ENCODE results near the gene CEMIP2. TPM values are rescaled to one million over a fixed set of nuclear protein-coding genes. Genes with fewer than 3 reads are reported as not detected.

Gene CEMIP2
- total and polyA plus RNA-seq, 8 donors, result 12.4 to 218 (median 59.8) TPM

DNA sequence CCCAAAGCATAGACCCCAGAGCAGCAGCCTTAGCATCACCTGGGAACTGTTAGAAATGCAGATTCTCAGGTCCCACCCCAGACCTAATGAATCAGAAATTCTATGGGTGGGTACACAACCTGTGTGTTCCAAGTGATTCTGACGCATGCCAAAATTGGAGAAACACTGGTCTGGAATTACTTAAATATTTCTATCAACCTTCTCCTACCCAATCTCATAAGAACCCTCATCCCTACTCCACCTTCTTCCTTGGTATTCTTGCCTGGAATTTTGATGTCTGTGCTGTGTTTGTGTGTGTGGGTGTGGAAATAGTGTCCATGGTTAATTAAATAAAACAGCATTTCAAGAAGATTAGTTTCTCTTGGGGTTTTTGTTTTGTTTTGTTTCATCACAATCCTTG, 111.8 kb downstream of the CEMIP2 start:
- Histone ChIP-seq H3K9me3 (no peaks in the 10 kb centered on the region), H3K4me1 (no peaks in the 10 kb centered on the region), H3K36me3 (no peaks in the 10 kb centered on the region), H3K27ac (no peak overlapping the region), H3K4me3 (no peak overlapping the region), H3K27me3 (no peaks in the 10 kb centered on the region)
- DNase-seq, result no peak
- 81 to 100% (median 93%) methylated on average over 1 of the region's 1 CpG for WGBS, 5 donors
- intact Hi-C loops (cut with DNase I; ENCODE audit: low total_unique reads), result no loop called here
- TF ChIP-seq POLR2A (IDR thresholded peaks at IDR 0.05), result no peak
- TF ChIP-seq POLR2AphosphoS5 (IDR thresholded peaks at IDR 0.05), result no peak
- TF ChIP-seq EP300 (IDR thresholded peaks at IDR 0.05), result no peak
- TF ChIP-seq, protein P1, sequence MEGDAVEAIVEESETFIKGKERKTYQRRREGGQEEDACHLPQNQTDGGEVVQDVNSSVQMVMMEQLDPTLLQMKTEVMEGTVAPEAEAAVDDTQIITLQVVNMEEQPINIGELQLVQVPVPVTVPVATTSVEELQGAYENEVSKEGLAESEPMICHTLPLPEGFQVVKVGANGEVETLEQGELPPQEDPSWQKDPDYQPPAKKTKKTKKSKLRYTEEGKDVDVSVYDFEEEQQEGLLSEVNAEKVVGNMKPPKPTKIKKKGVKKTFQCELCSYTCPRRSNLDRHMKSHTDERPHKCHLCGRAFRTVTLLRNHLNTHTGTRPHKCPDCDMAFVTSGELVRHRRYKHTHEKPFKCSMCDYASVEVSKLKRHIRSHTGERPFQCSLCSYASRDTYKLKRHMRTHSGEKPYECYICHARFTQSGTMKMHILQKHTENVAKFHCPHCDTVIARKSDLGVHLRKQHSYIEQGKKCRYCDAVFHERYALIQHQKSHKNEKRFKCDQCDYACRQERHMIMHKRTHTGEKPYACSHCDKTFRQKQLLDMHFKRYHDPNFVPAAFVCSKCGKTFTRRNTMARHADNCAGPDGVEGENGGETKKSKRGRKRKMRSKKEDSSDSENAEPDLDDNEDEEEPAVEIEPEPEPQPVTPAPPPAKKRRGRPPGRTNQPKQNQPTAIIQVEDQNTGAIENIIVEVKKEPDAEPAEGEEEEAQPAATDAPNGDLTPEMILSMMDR (IDR thresholded peaks at IDR 0.05), result no peak

DNA sequence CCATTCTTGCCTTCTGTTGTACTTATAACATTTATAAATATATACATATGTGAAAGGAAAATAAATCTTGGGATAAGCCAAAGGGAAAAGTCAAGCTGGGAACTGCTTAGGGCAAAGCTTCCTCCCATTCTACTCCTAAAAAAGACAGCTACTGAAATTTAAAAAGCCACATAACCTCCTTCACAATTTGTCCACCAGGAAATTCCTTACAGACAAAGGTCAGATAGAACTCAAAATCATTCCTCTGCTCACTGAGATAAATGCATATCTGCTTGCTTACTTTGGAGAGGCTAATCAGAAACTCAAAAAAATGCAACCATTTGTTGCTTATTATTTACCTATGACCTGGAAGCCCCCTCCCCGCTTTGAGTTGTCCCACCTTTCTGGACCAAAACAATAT, 112.5 kb downstream of the CEMIP2 start:
- Histone ChIP-seq H3K36me3 (no peaks in the 10 kb centered on the region), H3K9me3 (no peaks in the 10 kb centered on the region)
- intact Hi-C loops (cut with DNase I; ENCODE audit: low total_unique reads), result no loop called here

DNA sequence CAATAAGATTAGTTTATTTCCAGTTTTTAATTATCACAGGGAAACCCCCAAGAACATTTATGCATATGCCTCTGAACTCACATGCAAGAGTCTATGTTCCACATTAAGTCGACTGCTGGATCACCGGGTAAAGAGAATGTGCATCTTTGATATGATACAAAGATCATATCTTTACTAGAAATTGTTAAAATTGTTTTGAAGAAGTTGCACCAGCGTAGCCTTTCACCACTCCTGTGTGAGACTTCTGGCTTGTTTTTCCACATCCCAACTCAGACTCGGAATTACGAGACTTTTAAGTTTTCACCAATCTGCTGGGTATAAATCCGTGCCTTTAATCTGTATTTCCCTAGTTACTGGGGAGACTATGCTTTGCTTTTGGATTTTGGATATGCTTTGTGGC, 113.2 kb downstream of the CEMIP2 start:
- H3K27ac ChIP-seq, result no peak overlapping the region
- no peak for DNase-seq
- intact Hi-C loops (cut with DNase I; ENCODE audit: low total_unique reads), result no loop called here
- no peaks in the 10 kb centered on the region for H3K4me1 ChIP-seq
- no peak overlapping the region for H3K4me3 ChIP-seq
- no peaks in the 10 kb centered on the region for H3K36me3 ChIP-seq
- H3K27me3 ChIP-seq, result no peaks in the 10 kb centered on the region
- TF ChIP-seq, protein P1 (IDR thresholded peaks at IDR 0.05), result no peak
- no peak for TF ChIP-seq EP300 (IDR thresholded peaks at IDR 0.05)
- no peak for TF ChIP-seq POLR2AphosphoS5 (IDR thresholded peaks at IDR 0.05)
- TF ChIP-seq POLR2A (IDR thresholded peaks at IDR 0.05), result no peak
- no peaks in the 10 kb centered on the region for H3K9me3 ChIP-seq
- WGBS, 5 donors, result 60 to 83% (median 67%) methylated on average over 6 of the region's 6 CpGs

More for the DNA sequence above, 112.5 kb downstream of the CEMIP2 start:
- no peaks in the 10 kb centered on the region for H3K27me3 ChIP-seq
- TF ChIP-seq POLR2AphosphoS5 (IDR thresholded peaks at IDR 0.05) (no peak), EP300 (IDR thresholded peaks at IDR 0.05) (no peak), POLR2A (IDR thresholded peaks at IDR 0.05) (no peak)
- TF ChIP-seq, protein P1 (IDR thresholded peaks at IDR 0.05), result no peak
- H3K4me1 ChIP-seq, result no peaks in the 10 kb centered on the region
- WGBS, 5 donors, result 29 to 69% (median 53%) methylated on average over 1 of the region's 1 CpG
- DNase-seq, result no peak
- H3K4me3 ChIP-seq, result no peak overlapping the region
- no peak overlapping the region for H3K27ac ChIP-seq

DNA sequence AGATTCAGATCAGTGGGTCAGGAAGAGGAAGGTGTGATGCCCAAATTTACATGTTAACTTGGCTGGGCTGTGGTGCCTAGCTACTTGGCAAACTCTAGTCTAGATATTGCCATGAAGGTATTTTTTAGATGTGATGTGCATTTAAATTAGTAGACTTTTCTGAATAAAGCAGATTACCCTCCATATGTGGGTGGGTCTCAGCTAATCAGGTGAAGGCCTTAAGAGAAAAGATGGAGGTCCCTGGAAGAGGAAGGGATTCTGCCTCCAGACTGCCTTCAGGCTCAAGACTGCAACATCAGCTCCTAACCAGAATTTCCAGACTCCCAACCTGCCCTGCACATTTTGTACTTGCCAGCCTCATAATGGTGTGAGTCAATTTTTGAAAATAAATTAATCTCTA, 115.8 kb downstream of the CEMIP2 start:
- no peaks in the 10 kb centered on the region for H3K27me3 ChIP-seq
- TF ChIP-seq POLR2AphosphoS5 (IDR thresholded peaks at IDR 0.05), result no peak
- H3K27ac ChIP-seq, result no peak overlapping the region
- no peak overlapping the region for H3K4me3 ChIP-seq
- intact Hi-C loops (cut with DNase I; ENCODE audit: low total_unique reads), result no loop called here
- peaks cover 2 to 5% (median 3%) of the 10 kb centered on the region in 4 donors for H3K4me1 ChIP-seq
- H3K36me3 ChIP-seq, result no peaks in the 10 kb centered on the region
- DNase-seq, result no peak
- no peaks in the 10 kb centered on the region for H3K9me3 ChIP-seq

DNA sequence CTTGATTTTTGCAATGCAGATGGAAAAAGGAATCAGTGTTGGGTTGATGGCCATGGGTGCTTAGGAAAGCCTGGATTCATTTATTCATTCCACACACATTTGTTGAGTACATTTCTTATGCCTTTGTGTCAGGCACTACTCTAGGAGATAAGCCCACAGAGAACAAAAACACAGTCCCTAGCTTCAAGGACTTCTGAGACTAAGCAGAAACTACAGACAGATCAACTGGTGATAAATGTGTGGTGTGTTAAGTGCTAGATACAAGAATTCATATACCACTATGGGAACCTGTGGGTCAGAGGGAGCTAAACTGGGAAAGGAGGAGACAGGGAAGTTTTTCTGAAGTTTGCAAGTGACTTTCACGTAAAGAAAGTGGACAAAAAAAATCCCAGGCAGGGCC, 119.9 kb downstream of the CEMIP2 start:
- TF ChIP-seq EP300 (IDR thresholded peaks at IDR 0.05), result no peak
- Histone ChIP-seq H3K36me3 (no peaks in the 10 kb centered on the region), H3K27ac (no peak overlapping the region), H3K9me3 (no peaks in the 10 kb centered on the region), H3K27me3 (peaks cover 0 to 8% (median 0%) of the 10 kb centered on the region in 3 donors), H3K4me3 (no peak overlapping the region), H3K4me1 (peaks cover 5 to 12% (median 10%) of the 10 kb centered on the region in 4 donors)
- intact Hi-C loops (cut with DNase I; ENCODE audit: low total_unique reads), result no loop called here
- 88 to 92% (median 90%) methylated on average over 1 of the region's 1 CpG for WGBS, 5 donors
- DNase-seq, result no peak
